ENCODE measurements around the gene TMEM14B.
"Not testable (repeated sequence)": the region's sequence is repeated elsewhere in the genome, so short reads cannot be mapped to it uniquely, and the experiment has no call there.

The TMEM14B gene

DNA sequence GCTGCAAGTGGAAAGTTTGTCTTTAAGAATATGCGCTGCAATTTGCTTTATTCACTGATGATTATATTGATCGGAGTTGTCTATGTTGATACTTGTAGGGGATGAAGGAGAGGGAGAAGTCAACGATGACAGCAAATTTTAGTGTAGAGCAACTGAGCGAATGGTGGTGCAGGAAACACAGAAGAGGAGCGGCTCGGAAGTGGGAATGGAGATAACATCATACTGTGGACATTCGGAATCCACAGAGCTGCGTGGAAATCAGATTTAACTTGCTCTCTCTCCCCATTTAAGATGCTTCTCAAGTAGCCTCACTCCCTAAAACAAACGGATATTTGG is 722 bp upstream of the TMEM14B start:
- no peak for DNase-seq (ENCODE audit: low spot score)

DNA sequence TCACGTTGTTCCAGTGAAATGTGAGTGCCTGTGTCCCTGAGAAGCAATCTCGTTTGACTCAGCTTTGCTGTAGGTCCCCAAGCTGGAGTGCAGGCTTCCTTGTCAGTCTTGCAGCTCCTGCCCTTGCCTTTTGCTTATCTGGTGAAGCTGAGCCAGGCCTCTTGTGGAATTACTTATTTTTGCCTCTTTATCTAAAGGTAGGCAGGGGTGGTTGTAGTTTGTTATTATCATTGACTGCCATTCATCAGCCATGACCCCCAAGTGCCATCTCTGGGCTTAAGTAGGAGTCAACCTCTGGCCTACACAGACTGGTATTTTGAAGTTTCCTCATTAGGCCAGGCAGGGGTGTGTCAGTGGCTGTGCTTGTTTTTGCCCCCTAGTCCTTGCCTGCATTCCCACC is 2.1 kb downstream of the TMEM14B start:
- no peak for DNase-seq (ENCODE audit: low spot score)

DNA sequence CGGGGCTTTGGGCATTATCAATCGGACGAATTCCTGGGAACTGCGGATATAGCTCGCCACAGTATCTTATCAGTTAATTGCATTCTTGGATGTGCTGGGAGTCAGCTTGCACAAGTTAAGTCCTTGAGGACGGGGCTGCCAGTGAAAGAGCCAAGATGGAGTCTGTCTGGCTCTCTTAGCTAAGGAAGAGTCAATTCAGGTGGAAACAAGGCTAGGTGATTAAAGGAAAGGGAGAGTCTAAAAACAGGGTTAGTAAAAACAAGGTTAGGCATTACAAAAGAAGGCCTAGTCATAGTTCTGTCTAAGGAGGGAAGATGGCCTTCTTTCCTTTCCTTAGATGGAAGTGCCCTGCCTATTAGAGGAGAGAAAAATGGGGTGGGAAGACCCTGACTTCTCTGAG is 3.0 kb downstream of the TMEM14B start:
- DNase-seq (ENCODE audit: low spot score), result not testable (repeated sequence)

DNA sequence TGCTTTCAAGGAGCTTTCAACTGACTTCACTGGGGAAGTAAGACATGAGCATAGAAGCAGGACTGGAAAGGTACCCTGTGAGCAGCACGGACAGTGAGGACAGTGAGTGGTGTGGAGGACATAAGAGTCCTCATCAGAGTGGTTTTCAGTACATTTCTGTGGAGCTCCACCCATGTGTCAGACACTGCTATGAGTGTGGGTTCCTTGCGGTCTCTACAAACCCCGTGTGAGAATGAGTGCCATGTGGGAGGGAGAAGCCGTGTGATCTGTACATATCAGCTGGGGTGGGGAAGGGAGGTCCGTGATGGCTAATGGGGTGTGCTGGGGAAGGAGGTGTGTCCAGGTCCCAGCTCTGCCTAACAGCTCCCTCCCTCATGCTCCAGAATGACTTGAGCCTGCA is 4.2 kb downstream of the TMEM14B start:
- not testable (repeated sequence) for DNase-seq (ENCODE audit: low spot score)

DNA sequence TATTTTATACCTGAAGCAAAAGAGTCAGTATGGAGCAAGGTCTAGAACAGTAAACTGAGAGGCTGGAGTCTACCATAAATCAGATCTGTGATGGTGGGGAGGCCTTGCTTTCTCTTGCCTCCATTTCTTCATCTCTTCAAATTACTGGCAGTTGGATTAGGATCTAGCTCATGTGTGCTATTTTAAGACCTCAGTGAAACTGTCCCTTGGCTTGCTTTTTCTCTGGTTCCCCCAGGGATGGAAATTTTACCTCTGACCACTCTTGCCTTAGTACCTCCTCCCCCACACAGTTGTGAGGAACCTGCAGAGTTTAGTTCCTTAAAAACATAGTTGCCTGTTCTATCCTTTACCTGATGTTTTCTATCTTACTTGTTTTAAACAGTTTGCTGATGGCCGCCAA is 8.5 kb downstream of the TMEM14B start:
- no peak for DNase-seq (ENCODE audit: low spot score)

DNA sequence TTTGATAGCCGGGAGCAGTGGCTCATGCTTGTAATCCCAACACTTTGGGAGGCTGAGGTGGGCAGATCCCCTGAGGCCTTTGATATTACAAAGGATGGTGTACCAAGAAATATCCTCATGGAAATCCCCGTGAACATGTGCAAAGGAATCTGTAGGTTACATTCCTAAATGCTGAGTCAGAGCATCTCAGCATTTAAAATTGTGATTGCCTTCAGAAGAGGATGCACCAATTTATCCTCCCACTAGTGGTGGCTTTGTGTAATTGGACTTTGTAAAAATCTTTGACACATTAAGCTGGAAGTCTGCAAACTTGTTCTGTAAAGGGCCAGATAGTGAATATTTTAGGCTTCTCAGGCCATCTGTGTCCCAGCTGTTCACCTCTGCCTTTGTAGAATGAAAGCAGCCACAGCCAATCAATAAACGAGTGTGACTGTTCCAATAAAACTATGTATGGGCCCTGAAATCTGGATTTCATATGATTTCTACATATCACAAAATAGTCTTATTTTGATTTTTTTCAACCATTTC is 11.8 kb downstream of the TMEM14B start:
- DNase-seq (ENCODE audit: low spot score), result peak; percentile 69

DNA sequence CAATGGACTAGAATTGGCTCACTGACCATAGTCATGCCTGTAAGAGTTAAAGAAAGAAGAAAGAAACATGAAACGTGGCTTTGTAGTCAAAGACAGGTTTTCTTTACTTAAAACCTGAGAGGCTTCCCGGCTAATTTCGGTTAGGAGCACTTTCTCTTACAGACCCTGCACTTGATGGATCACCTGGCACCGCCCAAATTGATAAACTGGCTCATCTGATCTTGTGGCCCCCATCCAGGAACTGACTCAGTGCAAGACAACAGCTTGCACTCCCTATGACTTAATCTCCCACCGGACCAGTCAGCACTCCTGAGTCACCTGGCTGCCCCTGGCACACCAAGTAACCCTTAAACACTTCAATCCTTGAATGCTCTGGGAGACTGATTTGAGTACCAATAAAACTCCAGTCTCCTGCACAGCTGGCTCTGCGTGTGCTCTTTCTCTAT is 12.3 kb downstream of the TMEM14B start:
- DNase-seq (ENCODE audit: low spot score), result no peak

DNA sequence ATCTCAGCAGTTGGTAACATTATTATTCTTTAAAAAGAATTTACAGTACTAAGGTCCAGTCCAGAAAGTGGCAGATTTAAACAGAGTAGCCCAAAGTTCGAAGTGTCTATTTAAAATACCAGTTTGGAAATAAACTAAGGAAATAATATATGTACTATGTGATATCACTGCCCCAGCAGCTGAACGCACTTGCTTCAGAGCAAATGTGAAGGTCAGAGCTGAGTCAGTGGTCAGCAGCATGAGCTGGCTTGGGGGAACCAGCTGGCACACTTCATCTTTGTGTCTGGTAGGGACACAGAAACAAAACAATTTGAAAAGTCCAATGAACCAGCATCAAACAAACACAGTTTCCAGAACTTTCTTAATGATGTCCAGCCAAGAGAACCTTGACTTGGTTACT is 15.4 kb downstream of the TMEM14B start:
- DNase-seq (ENCODE audit: low spot score), result no peak

DNA sequence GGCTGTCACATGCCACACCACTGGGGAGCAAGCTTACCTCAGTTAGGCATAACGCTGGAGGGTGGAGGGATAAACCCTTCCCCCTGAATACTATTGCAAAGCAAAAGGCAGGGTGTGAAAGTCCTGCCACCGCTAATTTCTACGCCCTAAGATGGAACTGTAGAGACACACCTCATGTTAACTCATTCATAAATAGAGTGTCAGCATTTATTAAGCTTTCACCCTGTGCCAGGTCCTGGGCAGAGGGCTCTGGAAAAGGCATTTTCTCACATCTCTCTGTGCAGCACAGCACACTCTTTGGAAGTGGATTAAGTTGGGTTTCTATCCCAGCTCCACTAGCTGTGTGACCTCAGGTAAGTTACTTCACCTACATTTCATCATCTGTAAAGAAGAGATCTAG is 21.8 kb downstream of the TMEM14B start:
- no peak for DNase-seq (ENCODE audit: low spot score)

DNA sequence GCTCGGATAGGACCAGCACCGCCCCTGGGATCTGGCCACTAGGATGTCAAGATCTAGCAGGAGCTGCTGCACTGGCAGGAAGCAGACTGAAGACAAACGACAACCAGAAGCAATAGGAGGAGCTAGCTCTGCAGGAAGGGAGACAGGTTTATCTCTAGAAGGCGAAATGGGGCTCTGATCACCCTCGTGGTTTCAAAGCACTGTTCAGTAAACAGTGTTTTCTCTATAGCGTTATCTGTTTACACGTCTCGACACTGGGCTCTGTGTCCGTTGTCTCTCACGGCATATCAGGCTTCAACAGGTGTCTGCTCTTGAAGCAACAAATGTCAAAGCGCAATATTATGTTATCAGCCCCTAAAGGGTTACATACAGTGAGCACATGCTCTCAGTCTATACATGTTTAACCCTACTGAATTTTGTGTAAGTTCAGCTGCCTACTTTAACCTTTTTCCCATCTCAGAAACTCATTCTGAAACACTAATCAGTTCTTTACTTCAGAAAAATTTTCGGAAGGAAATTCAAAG is 23.8 kb downstream of the TMEM14B start:
- DNase-seq (ENCODE audit: low spot score), result no peak

DNA sequence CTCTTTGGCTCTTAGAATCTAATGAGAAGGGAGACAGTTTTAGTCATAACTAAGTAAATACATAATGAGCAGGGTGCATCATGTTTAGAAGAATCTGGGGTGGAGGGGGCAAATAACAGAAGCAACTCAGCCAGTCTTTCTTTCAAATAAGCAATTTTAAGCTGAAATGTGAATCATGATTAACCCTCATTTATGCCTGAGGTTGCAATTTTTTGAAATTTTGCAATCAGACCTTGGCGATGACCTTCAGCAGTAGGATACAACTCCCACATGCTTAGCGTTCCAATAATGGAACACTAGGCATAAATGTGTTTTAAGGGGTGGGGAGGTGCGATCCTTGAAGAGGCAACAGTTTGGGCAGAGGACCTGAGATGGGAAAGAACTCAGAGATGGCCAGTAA is 30.6 kb downstream of the TMEM14B start:
- no peak for DNase-seq (ENCODE audit: low spot score)

DNA sequence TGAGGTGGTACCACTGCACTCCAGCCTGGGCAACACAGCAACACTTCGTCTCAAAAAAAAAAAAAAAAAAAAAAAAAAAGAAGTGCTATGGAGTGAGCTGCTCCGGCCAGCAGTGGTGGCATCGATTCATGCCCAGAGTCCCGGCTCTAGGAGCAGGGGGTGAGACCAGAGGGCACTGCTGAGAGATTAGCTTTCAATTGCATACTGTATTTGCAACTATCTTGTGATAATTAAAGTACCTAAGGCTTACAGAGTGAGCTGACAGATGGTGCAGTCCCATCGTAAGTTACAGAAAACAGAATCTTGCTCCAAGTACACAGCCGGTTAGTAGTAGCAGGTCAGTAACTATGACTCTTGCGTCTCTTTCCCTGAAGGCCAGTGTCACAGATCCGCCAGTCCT is 31.5 kb downstream of the TMEM14B start:
- no peak for DNase-seq (ENCODE audit: low spot score)

DNA sequence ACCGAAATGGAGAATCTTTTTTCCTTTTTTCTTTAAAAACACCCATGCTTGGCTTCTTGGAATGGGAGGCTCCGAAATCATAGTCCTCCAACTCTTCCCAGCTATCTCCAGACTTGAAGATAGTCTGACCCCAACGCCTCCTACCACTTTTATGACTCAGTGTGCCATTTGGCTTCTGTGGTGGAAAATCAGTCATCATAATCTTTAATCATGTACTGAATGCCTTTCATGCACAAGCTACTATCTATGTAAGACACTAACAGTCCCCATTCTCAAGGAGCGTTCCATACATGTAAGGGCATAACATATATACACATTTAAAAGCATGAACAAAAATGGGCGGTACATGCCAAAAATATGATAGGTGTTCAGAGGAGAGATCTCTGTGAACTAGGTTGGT is 44.1 kb downstream of the TMEM14B start:
- no peak for DNase-seq (ENCODE audit: low spot score)

DNA sequence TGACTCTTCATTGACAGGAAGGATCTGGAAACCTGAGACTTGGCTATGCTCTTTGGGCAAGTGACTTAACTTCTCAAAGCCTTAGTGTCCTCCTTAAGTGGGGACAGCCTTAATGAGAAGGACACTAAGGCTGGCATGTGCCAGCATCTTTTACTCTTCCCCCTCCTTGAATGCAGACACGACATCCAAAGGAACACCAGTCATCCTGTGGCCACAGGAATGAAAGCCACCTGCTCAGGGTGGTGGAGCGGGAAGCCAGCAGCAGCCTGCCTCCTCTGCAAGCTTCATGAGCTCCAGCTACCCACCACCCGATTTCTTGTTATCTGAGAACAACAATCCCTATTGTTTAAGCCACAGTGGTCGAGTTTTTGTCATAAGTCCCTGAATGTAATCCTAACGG is 44.5 kb downstream of the TMEM14B start:
- no peak for DNase-seq (ENCODE audit: low spot score)

DNA sequence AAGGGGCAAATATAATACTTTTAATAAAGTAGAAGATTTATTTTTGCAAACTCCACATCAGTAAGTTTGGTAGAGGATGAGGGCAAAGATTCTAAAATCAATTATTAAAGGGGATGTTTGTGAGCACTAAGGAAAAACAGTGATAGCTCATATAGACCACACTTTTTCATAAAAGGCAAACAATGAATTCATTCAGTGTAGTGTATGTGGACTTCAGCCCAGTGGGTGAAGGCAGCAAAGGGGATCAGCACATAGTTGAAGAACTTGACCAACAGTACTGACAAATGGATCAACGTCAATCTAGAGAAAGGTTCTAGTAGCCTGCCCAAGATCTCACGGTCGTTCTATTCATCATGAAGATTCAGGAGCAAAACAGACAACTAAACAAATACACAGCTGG is 45.4 kb downstream of the TMEM14B start:
- no peak for DNase-seq (ENCODE audit: low spot score)

DNA sequence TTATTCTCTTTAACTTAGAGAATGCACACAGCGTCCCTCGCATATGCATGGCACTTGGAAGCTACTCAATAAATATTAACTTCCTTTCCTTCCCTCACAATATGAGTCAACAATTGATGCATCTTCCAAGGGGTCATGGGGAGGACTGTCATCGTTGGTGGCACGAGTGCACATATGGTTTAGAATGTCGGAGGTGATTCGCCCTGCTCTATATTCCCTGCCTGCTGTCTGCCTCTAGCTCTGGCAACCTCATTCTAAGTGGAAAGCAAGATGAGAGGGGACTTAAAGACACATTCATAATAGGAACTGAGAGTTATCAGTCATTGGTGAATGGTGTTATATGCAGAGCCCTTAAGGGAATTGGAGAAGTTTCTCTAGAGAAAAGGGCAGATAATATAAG is 46.1 kb downstream of the TMEM14B start:
- no peak for DNase-seq (ENCODE audit: low spot score)

DNA sequence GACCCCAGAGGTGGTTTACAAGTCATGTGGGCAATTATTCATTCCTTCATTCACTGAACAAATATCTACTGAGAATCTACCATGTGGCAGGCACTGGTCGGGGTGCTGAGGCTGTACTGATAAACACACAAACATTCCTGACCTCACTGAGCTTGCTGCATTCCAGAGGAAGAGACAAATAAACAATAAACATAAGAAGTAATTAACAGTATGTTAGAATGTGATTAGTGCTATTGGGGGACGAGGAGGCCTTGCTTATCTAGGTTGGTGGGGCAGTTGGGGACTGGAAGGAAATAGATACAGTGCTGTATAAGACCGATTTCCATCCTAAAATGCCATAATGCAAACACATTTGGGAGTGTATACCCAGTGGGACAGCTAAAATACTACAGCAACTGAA is 46.6 kb downstream of the TMEM14B start:
- DNase-seq (ENCODE audit: low spot score), result no peak

DNA sequence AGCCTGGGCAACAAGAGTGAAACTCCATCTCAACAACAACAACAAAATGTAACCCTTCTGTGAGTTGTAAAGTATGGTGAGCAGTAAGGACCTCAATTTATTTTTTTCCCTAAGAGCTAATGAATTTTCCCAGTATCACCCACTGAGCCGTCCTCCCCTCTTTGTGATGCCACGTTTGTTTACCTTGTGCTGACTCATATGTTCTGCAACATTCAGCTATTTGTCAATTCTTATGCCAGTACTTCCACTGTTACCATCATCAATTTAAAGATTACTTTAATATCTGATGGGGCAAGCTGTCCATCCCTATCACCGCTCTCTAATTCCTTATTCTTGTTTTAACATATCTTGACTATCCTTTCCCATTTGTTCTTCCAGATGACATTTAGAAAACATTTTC is 53.2 kb downstream of the TMEM14B start:
- no peak for DNase-seq (ENCODE audit: low spot score)

DNA sequence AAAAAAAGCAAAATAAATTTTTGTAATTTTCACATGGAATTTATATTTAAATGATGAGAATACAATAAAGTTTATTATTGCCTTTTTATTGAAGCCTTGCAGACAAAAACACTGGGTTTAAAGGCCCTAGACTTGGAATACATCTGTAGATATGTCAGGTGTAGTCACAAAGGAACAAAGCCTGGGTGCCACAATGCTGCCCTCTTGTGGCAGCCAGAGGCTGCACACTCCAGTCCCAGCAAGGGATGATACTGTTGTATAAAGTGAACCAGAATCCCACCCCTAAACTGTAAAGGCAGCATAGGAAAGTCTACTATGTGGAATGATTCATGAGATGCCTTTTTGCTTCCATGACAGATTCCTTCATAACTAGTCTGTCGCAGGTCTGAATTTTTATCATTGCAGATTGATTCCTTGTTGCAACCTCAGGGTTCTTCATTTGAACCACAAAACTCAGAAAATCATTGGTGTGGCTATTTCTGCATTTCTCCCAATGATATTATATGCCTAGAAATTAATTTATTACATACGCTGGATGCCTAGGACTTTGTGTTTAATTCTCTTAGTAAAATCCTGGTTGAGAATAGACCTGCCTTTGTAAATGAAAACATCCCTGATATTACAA is 53.7 kb downstream of the TMEM14B start:
- peak; percentile 82 for DNase-seq (ENCODE audit: low spot score)

All from COLO829 (cell line).